ENCODE results near the gene CEBPE. TPM values are rescaled to one million over a fixed set of nuclear protein-coding genes. Genes with fewer than 3 reads are reported as not detected.
A peak's percentile ranks its signal among the peaks of the same experiment; 100 is the strongest.

Gene CEBPE
- total RNA-seq, 1 donor from 2014 or later, result not detected

- no peak for DNase-seq (ENCODE audit: low spot score, unreplicated experiment)
- Mint-ChIP-seq H3K27me3 (no peaks in the 10 kb centered on the region), H3K4me3 (ENCODE audit: low read depth) (no peak overlapping the region), H3K9me3 (ENCODE audit: low read depth) (no peaks in the 10 kb centered on the region), H3K27ac (peak overlapping the region; percentile 83), H3K36me3 (ENCODE audit: insufficient read depth) (peaks cover 27% of the 10 kb centered on the region), H3K4me1 (ENCODE audit: low read depth) (no peaks in the 10 kb centered on the region)
- no peak for TF ChIP-seq CTCF (IDR thresholded peaks at IDR 0.05; ENCODE audit: unreplicated experiment)
These were observed 39.3 kb downstream of the CEBPE start for GRCh38 chr14:23079716-23080115.

- Mint-ChIP-seq H3K4me3 (ENCODE audit: low read depth) (no peak overlapping the region), H3K4me1 (ENCODE audit: low read depth) (no peaks in the 10 kb centered on the region), H3K9me3 (ENCODE audit: low read depth) (no peaks in the 10 kb centered on the region), H3K36me3 (ENCODE audit: insufficient read depth) (peaks cover 27% of the 10 kb centered on the region), H3K27me3 (no peaks in the 10 kb centered on the region), H3K27ac (no peak overlapping the region)
- no peak for TF ChIP-seq CTCF (IDR thresholded peaks at IDR 0.05; ENCODE audit: unreplicated experiment)
- no peak for DNase-seq (ENCODE audit: low spot score, unreplicated experiment)
These were observed 40.4 kb downstream of the CEBPE start for GRCh38 chr14:23078692-23079116.

- Mint-ChIP-seq H3K36me3 (ENCODE audit: insufficient read depth) (peaks cover 27% of the 10 kb centered on the region), H3K27me3 (no peaks in the 10 kb centered on the region), H3K9me3 (ENCODE audit: low read depth) (no peaks in the 10 kb centered on the region), H3K4me1 (ENCODE audit: low read depth) (no peaks in the 10 kb centered on the region), H3K27ac (peak overlapping the region; percentile 49), H3K4me3 (ENCODE audit: low read depth) (no peak overlapping the region)
- DNase-seq (ENCODE audit: low spot score, unreplicated experiment), result no peak
- no peak for TF ChIP-seq CTCF (IDR thresholded peaks at IDR 0.05; ENCODE audit: unreplicated experiment)
These were observed 41.1 kb downstream of the CEBPE start for GRCh38 chr14:23077962-23078361.

GRCh38 chr14:23076785-23077408, 42.2 kb downstream of the CEBPE start:
- Mint-ChIP-seq H3K4me3 (ENCODE audit: low read depth) (no peak overlapping the region), H3K27ac (no peak overlapping the region), H3K36me3 (ENCODE audit: insufficient read depth) (peaks cover 27% of the 10 kb centered on the region), H3K27me3 (no peaks in the 10 kb centered on the region), H3K4me1 (ENCODE audit: low read depth) (peaks cover 7% of the 10 kb centered on the region), H3K9me3 (ENCODE audit: low read depth) (no peaks in the 10 kb centered on the region)
- TF ChIP-seq CTCF (IDR thresholded peaks at IDR 0.05; ENCODE audit: unreplicated experiment), result peak; percentile 70
- DNase-seq (ENCODE audit: low spot score, unreplicated experiment), result no peak

GRCh38 chr14:23074906-23075305, 44.1 kb downstream of the CEBPE start:
- peaks cover 18% of the 10 kb centered on the region for H3K36me3 Mint-ChIP-seq (ENCODE audit: insufficient read depth)
- H3K9me3 Mint-ChIP-seq (ENCODE audit: low read depth), result no peaks in the 10 kb centered on the region
- no peak for DNase-seq (ENCODE audit: low spot score, unreplicated experiment)
- TF ChIP-seq CTCF (IDR thresholded peaks at IDR 0.05; ENCODE audit: unreplicated experiment), result no peak
- H3K4me1 Mint-ChIP-seq (ENCODE audit: low read depth), result peaks cover 19% of the 10 kb centered on the region
- no peak overlapping the region for H3K4me3 Mint-ChIP-seq (ENCODE audit: low read depth)
- H3K27me3 Mint-ChIP-seq, result no peaks in the 10 kb centered on the region
- no peak overlapping the region for H3K27ac Mint-ChIP-seq
